ENCODE data around the gene VWA3B. TPM values are rescaled to one million over a fixed set of nuclear protein-coding genes. Genes with fewer than 3 reads are reported as not detected.

The VWA3B gene
- total RNA-seq, 1 experiment from 2014 or later, result not detected

GRCh38 chr2:98078701-98079100 is 8.3 kb upstream of the VWA3B start:
- Histone ChIP-seq H3K27me3 (ENCODE audit: insufficient read depth, low read length) (no peaks in the 10 kb centered on the region), H2AK5ac (ENCODE audit: insufficient read length, low read length) (no peak overlapping the region), H3K79me1 (ENCODE audit: insufficient read depth, low read depth, low read length, poor library complexity, severe bottlenecking) (no peaks in the 10 kb centered on the region), H2BK12ac (ENCODE audit: insufficient read length, low read depth, low read length) (no peak overlapping the region), H4K5ac (ENCODE audit: insufficient read length, low read depth, low read length) (no peak overlapping the region), H3K4me2 (ENCODE audit: insufficient read depth, insufficient read length, low read length) (no peak overlapping the region), H3K56ac (ENCODE audit: insufficient read length, low read depth, low read length) (no peak overlapping the region), H2BK20ac (ENCODE audit: low read depth, low read length, poor library complexity, severe bottlenecking) (no peak overlapping the region), H2AFZ (ENCODE audit: low read length) (no peak overlapping the region), H3K4ac (ENCODE audit: low read depth, low read length) (no peak overlapping the region), H3K79me2 (ENCODE audit: insufficient read depth, low read length) (no peaks in the 10 kb centered on the region), H2BK5ac (ENCODE audit: insufficient read length, low read length) (no peak overlapping the region), H4K91ac (ENCODE audit: insufficient read length, low read depth, low read length) (no peak overlapping the region), H2BK15ac (ENCODE audit: low read depth, low read length) (no peak overlapping the region), H3T11ph (ENCODE audit: low read length) (no peak overlapping the region), H3K9ac (ENCODE audit: extremely low read depth, insufficient read length, low read length) (no peak overlapping the region), H3K9me3 (ENCODE audit: control insufficient read depth, low read depth, low read length) (no peaks in the 10 kb centered on the region), H4K8ac (replicated peaks; ENCODE audit: insufficient read length, low read depth, low read length) (no peak overlapping the region), H3K27ac (ENCODE audit: insufficient read length, low read depth, low read length) (no peak overlapping the region), H3K14ac (ENCODE audit: insufficient read depth, low read length) (no peak overlapping the region), H4K20me1 (ENCODE audit: control insufficient read depth, insufficient read depth, insufficient read length) (no peaks in the 10 kb centered on the region), H3K18ac (ENCODE audit: insufficient read length, low read depth, low read length) (no peak overlapping the region), H3K23ac (ENCODE audit: insufficient read length, low read depth, low read length) (no peak overlapping the region), H3K23me2 (ENCODE audit: insufficient read length, low read depth, low read length, poor library complexity, severe bottlenecking) (no peaks in the 10 kb centered on the region), H3K4me1 (ENCODE audit: insufficient read depth, low read length) (no peaks in the 10 kb centered on the region), H2BK120ac (ENCODE audit: low read depth, low read length, poor library complexity, severe bottlenecking) (no peak overlapping the region)
- Mint-ChIP-seq H3K36me3 (ENCODE audit: insufficient read depth in 1 of 3, low read depth in 3 of 3) (no peaks in the 10 kb centered on the region; a peak in 2 of 7 replicates), H3K4me1 (peaks cover 0 to 4% of the 10 kb centered on the region in 2 experiments; a peak in 1 of 4 replicates), H3K27me3 (ENCODE audit: low read depth) (peaks cover 7% of the 10 kb centered on the region; the same call in 1 of the 2 replicates), H3K27ac (no peak overlapping the region), H3K9me3 (peaks cover 15% of the 10 kb centered on the region in 2 experiments), H3K4me3 (no peak overlapping the region)
- no CpG with 5 or more reads among the region's 2 CpGs for WGBS (ENCODE audit: extremely low coverage, insufficient read length, low lambda C conversion rate)
- DNase-seq, result no peak
- TF ChIP-seq CTCF (conservative IDR thresholded peaks at IDR 0.05), result no peak
